GM12878 (cell line): ENCODE results near the gene OR10V1. TPM values are rescaled to one million over a fixed set of nuclear protein-coding genes. Genes with fewer than 3 reads are reported as not detected.

Experiments
- ATAC-seq: fragments of 200-7000 bp; cut with Tn5 transposase; 3 replicates; pipeline ENCODE4 v1.9.1; 2020; ENCODE audit warnings: mild to moderate bottlenecking, moderate library complexity
- BruUV-seq: library from RNA; stranded (reverse); fragments of 400-500 nt; replicated peaks from 2 replicates; lab custom pipeline; 2021; lab: Mats Ljungman, UMichigan
- CTCF ChIA-PET: fragments of 300-600 bp; sonication (Branson Sonifier 250); formaldehyde crosslinking; extraction: SDS; loops from one replicate; lab custom pipeline; 2021; ENCODE audit warnings: inconsistent platforms; lab: Yijun Ruan, JAX
- POLR2A ChIA-PET: fragments of 350-600 bp; formaldehyde crosslinking; extraction: SDS; loops from one replicate; lab custom pipeline; 2021; ENCODE audit warnings: inconsistent platforms; lab: Charles Lee
- RAD21 ChIA-PET: fragments of 300-600 bp; sonication (Branson Sonifier 250); formaldehyde crosslinking; loops from one replicate; lab custom pipeline; 2023; ENCODE audit warnings: antibody characterized with exemption; ENCODE audit not compliant: unreplicated experiment; lab: Charles Lee
- SMC1A ChIA-PET: fragments of 300-600 bp; sonication (Branson Sonifier 250); formaldehyde crosslinking; loops from one replicate; lab custom pipeline; 2023; ENCODE audit not compliant: unreplicated experiment, uncharacterized antibody; lab: Charles Lee
- DNase-seq: peaks from one replicate; pipeline ENCODE4 v3.0.0-alpha.2; 2011; ENCODE audit warnings: low read depth, low spot score
- FAIRE-seq: peaks from 3 replicates; lab custom pipeline; 2011; peaks lifted over from hg19 to GRCh38; lab: Jason Lieb, UNC
- H2AFZ ChIP-seq: 2 replicates; pipeline ENCODE4 v1.6.0; 2011; ENCODE audit warnings: low read depth, low read length, control low read depth; ENCODE audit not compliant: control insufficient read depth
- H3K27ac ChIP-seq: 2 replicates; pipeline ENCODE4 v1.5.1; 2011; ENCODE audit warnings: control low read depth; ENCODE audit not compliant: control insufficient read depth, insufficient read depth
- H3K27me3 ChIP-seq, 2 experiments: replicated peaks in 1 of 2; 2 replicates each; pipeline versions ENCODE4 v1.6.0 to v1.6.1; 2011; ENCODE audit warnings: low read length in 1 of 2; ENCODE audit not compliant: control insufficient read depth in 2 of 2, insufficient read depth in 2 of 2
- H3K36me3 ChIP-seq, 2 experiments: 2 replicates each; pipeline ENCODE4 v1.5.1; 2011; ENCODE audit warnings: low read length in 1 of 2; ENCODE audit not compliant: control insufficient read depth in 2 of 2, insufficient read depth in 2 of 2
- H3K4me1 ChIP-seq: 2 replicates; pipeline ENCODE4 v1.6.1; 2011; ENCODE audit warnings: mild to moderate bottlenecking, low read length, moderate library complexity, mixed read lengths; ENCODE audit not compliant: control insufficient read depth, insufficient read depth
- H3K4me2 ChIP-seq: 2 replicates; pipeline ENCODE4 v1.6.0; 2011; ENCODE audit warnings: control low read depth; ENCODE audit not compliant: control insufficient read depth, insufficient read depth
- H3K4me3 ChIP-seq: fragments of 200-600 bp; sonication (generic); 2 replicates; pipeline ENCODE4 v1.5.1; 2016
- H3K79me2 ChIP-seq: 2 replicates; pipeline ENCODE4 v1.6.0; 2011; ENCODE audit warnings: low read length; ENCODE audit not compliant: control insufficient read depth, insufficient read depth
- H3K9ac ChIP-seq: 2 replicates; pipeline ENCODE4 v1.8.0; 2011; ENCODE audit warnings: low read length, control low read depth, mixed read lengths; ENCODE audit not compliant: control insufficient read depth, insufficient read depth
- H3K9me3 ChIP-seq: replicated peaks from 3 replicates; pipeline ENCODE4 v1.5.1; 2011; ENCODE audit warnings: mild to moderate bottlenecking, low read length; ENCODE audit not compliant: control insufficient read depth, insufficient read depth
- H4K20me1 ChIP-seq: 2 replicates; pipeline ENCODE4 v1.6.0; 2011; ENCODE audit not compliant: control insufficient read depth, insufficient read depth
- BACH1 ChIP-seq: fragments of 450-650 bp; IDR thresholded peaks from 2 replicates; pipeline ENCODE4 v1.6.1; 2017; ENCODE audit warnings: mild to moderate bottlenecking, borderline replicate concordance
- BHLHE40 ChIP-seq, 2 experiments: fragments of 450-650 bp in 1 of 2; IDR thresholded peaks; 2 replicates each; pipeline ENCODE4 v1.6.1; 2011 to 2017; ENCODE audit warnings: low read depth in 2 of 2, borderline replicate concordance in 1 of 2, improper control_type of control experiment in 1 of 2, low read length in 1 of 2, mild to moderate bottlenecking in 1 of 2
- CHD4 ChIP-seq: fragments of 200-600 bp; sonication (generic); IDR thresholded peaks from 2 replicates; pipeline ENCODE4 v1.6.1; 2016; ENCODE audit warnings: mild to moderate bottlenecking
- DPF2 ChIP-seq: fragments of 450-650 bp; IDR thresholded peaks from 2 replicates; pipeline ENCODE4 v1.6.1; 2017; ENCODE audit warnings: mild to moderate bottlenecking
- GATAD2B ChIP-seq: fragments of 450-650 bp; conservative IDR thresholded peaks from 2 replicates; pipeline ENCODE4 v1.6.1; 2017; ENCODE audit warnings: low read depth, mild to moderate bottlenecking, moderate library complexity
- LARP7 ChIP-seq: fragments of 450-650 bp; IDR thresholded peaks from 2 replicates; pipeline ENCODE4 v1.6.1; 2017; ENCODE audit warnings: mild to moderate bottlenecking
- MEF2A ChIP-seq: IDR thresholded peaks from 2 replicates; pipeline ENCODE4 v1.6.1; 2011; ENCODE audit warnings: low read depth, mild to moderate bottlenecking, low read length, moderate library complexity; ENCODE audit not compliant: insufficient read depth
- MYB ChIP-seq: fragments of 150-350 bp; IDR thresholded peaks from 2 replicates; pipeline ENCODE4 v1.6.1; 2014; ENCODE audit warnings: mild to moderate bottlenecking, low read depth, low read length, borderline replicate concordance
- NFYB ChIP-seq: IDR thresholded peaks from 2 replicates; pipeline ENCODE4 v1.6.1; 2011; ENCODE audit warnings: low read depth, mild to moderate bottlenecking, low read length, improper control_type of control experiment, moderate library complexity; ENCODE audit not compliant: insufficient read depth
- NR2F1 ChIP-seq: fragments of 450-650 bp; conservative IDR thresholded peaks from 2 replicates; pipeline ENCODE4 v1.6.1; 2017; ENCODE audit warnings: mild to moderate bottlenecking
- NRF1 ChIP-seq: conservative IDR thresholded peaks from 2 replicates; pipeline ENCODE4 v1.6.1; 2011; ENCODE audit warnings: mild to moderate bottlenecking, low read depth, low read length, improper control_type of control experiment
- RB1 ChIP-seq: fragments of 450-650 bp; formaldehyde crosslinking; IDR thresholded peaks from 2 replicates; pipeline ENCODE4 v1.6.1; 2017; ENCODE audit warnings: mild to moderate bottlenecking, borderline replicate concordance
- SMAD1 ChIP-seq: fragments of 450-650 bp; IDR thresholded peaks from 2 replicates; pipeline ENCODE4 v1.6.1; 2018; ENCODE audit warnings: mild to moderate bottlenecking, low read depth; ENCODE audit not compliant: partially characterized antibody
- SMARCA5 ChIP-seq: fragments of 450-650 bp; IDR thresholded peaks from 2 replicates; pipeline ENCODE4 v1.6.1; 2017; ENCODE audit warnings: mild to moderate bottlenecking
- ZNF217 ChIP-seq: fragments of 450-650 bp; IDR thresholded peaks from 2 replicates; pipeline ENCODE4 v1.6.1; 2017; ENCODE audit warnings: antibody characterized with exemption, mild to moderate bottlenecking
- WGBS: methylation state at CpG from one replicate; pipeline ENCODE4 v1.1.6; 2016; ENCODE audit warnings: low lambda C conversion rate; ENCODE audit not compliant: insufficient replicate concordance, insufficient coverage; ENCODE audit errors: missing lambda C conversion rate; 5-methylcytosine and 5-hydroxymethylcytosine counted together
- in situ Hi-C: fragments of 300-500 bp; cut with MboI; formaldehyde crosslinking; loops from 9 replicates; pipeline ENCODE4 v1.14.3; 2018; ENCODE audit warnings: mixed read lengths
- intact Hi-C: fragments of 100-400 bp; cut with micrococcal nuclease; formaldehyde crosslinking; loops from one replicate; pipeline ENCODE4 v1.14.2; 2022; ENCODE audit not compliant: unreplicated experiment
- polyA plus RNA-seq, 11 experiments: library from polyadenylated mRNA; depleted of rRNA in 4 of 11; unstranded in 6 of 11; stranded (reverse) in 5 of 11; fragments of >200 nt; fragmentation: Nextera tagmentation in 4 of 11; fragmentation: Illumina TruSeq in 1 of 11; extraction: Ambion mirVana in 4 of 11; extraction: Trizol in 1 of 11; gene quantifications; 1 replicate in 1 of 11; 2 replicates in 10 of 11; pipeline versions ENCODE4 v1.2.1 to v1.2.3, GENCODE V29; 2011 to 2016; ENCODE audit warnings: inconsistent platforms in 2 of 11, missing spikeins in 2 of 11, low read depth in 1 of 11
- total RNA-seq, 4 experiments: library from RNA; depleted of rRNA in 3 of 4; stranded (reverse); fragments of >200 nt in 3 of 4; fragmentation: Illumina TruSeq in 1 of 4; extraction: Trizol in 1 of 4; gene quantifications; 2 replicates each; pipeline versions ENCODE4 v1.2.1 to v1.2.3, GENCODE V29; 2013 to 2021
- TF ChIP-seq, protein P1 (sequence below): fragments of 450-650 bp; IDR thresholded peaks from 2 replicates; pipeline ENCODE4 v1.6.1; 2017; ENCODE audit warnings: low read depth, mild to moderate bottlenecking, moderate library complexity

The OR10V1 gene
- total and polyA plus RNA-seq, 10 of the 15 experiments (the other 5 are each of a cell fraction or from before 2014, with no cell fraction given) = not detected

DNA sequence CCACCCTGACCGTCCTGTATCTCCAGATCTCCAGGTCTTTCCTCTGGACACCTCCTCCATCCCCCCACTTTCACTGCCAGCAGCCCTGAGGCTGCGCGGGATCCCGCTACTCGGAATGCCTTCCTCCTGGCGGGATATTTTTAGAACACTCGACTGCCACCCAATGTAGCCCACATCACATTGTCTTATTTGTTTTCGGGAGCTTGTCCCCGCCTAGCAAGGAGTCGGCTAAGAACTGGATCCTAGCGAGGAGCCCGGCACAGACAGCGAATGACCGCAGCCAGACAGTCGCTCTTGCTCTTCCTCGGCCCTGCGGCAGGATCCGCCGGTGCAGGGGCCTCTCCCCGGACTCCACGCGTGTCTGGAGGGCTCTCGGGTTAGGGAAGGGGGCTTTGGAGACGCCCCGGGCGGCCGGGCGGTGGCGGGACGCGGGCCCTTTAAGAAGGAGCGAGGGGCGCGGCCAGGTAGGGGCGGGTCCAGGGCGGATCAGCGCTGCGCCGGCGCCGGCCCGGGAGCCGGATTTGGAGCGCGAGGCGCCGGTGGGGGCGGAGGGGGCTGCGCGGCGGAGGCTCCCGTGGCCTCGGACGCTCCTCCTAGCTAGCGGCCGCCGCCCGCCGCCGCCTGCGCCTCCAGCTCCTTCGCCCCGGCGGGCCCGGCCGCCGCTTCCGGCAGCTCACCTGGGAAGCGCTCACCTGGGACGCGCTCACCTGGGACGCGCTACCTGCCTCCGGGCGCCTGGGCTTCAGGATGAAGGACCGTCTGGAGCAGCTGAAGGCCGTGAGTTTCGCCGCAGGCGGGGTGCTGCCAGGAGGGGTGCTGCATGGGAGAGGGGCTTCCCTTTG is 41.4 kb upstream of the OR10V1 start, which contains the start of gene STX3:
STX3 (plus strand) TSS at position 518 of the 842 bp plus-strand sequence; CDS start at position 748, 230 bp downstream.
- ChIA-PET POLR2A (interaction anchor here (0.6 to 1.5 kb wide), 3 partner anchors 46 to 150 kb away, joined by 3 to 5 read pairs (median 4); no protein-coding TSS in a partner anchor), SMC1A (interaction anchor here (1.0 to 3.2 kb wide), 8 partner anchors 15 to 496 kb away, joined by 3 to 21 read pairs (median 4); no protein-coding TSS in a partner anchor), RAD21 (interaction anchor here (1.1 to 4.5 kb wide), 8 partner anchors 17 to 496 kb away, joined by 3 to 31 read pairs (median 6); no protein-coding TSS in a partner anchor), CTCF (interaction anchor here (0.6 to 6.9 kb wide), 18 partner anchors 9 to 863 kb away, joined by 3 to 88 read pairs (median 4); partner anchors contain the start of gene MRPL16)
- no peak for FAIRE-seq
- Histone ChIP-seq H2AFZ (peak within 1 kb of the TSS; percentile 93), H3K27me3 (peaks cover 0 to 3% of the 10 kb centered on the region in 2 experiments; a peak in 1 of 4 replicates), H3K79me2 (no peaks in the 10 kb centered on the region), H3K27ac (no peak within 1 kb of the TSS), H4K20me1 (no peaks in the 10 kb centered on the region; the same call in 1 of the 2 replicates), H3K4me1 (peaks cover 4% of the 10 kb centered on the region), H3K36me3 (no peaks in the 10 kb centered on the region), H3K9me3 (no peaks in the 10 kb centered on the region), H3K4me3 (peak within 1 kb of the TSS; percentile 97), H3K9ac (peak within 1 kb of the TSS; percentile 50; the same call in 1 of the 2 replicates), H3K4me2 (peak within 1 kb of the TSS; percentile 100)
- peak; percentile 60 for TF ChIP-seq DPF2
- no peak for TF ChIP-seq SMAD1
- 0 out of 2 replicates have a peak, but pooled peaks have one; percentile 55 for TF ChIP-seq SMARCA5
- peak; percentile 60; the same call in 1 of the 2 replicates for TF ChIP-seq LARP7
- 0 out of 2 replicates have a peak, but pooled peaks have one; percentile 42 for TF ChIP-seq RB1
- 0 out of 2 replicates have a peak, but pooled peaks have one; percentile 17 for TF ChIP-seq NR2F1
- no peak for TF ChIP-seq CHD4
- peak; percentile 80; the same call in 1 of the 2 replicates for TF ChIP-seq ZNF217
- 0 out of 2 replicates have a peak, but pooled peaks have one; percentile 5 for TF ChIP-seq NFYB
- TF ChIP-seq BACH1 = 0 out of 2 replicates have a peak, but pooled peaks have one; percentile 35
- no peak for TF ChIP-seq MYB
- no peak for TF ChIP-seq MEF2A
- TF ChIP-seq GATAD2B = peak; percentile 83
- 0 out of 2 replicates have a peak, but pooled peaks have one; percentile 37 for TF ChIP-seq NRF1
- peak in 1 of 2 experiments; percentile 13; a peak in 1 of 4 replicates for TF ChIP-seq BHLHE40 (IDR thresholded peaks at IDR 0.05; ENCODE audit: borderline replicate concordance in 1 of 2, low read depth in 2 of 2, low read length in 1 of 2)
- TF ChIP-seq, protein P1, sequence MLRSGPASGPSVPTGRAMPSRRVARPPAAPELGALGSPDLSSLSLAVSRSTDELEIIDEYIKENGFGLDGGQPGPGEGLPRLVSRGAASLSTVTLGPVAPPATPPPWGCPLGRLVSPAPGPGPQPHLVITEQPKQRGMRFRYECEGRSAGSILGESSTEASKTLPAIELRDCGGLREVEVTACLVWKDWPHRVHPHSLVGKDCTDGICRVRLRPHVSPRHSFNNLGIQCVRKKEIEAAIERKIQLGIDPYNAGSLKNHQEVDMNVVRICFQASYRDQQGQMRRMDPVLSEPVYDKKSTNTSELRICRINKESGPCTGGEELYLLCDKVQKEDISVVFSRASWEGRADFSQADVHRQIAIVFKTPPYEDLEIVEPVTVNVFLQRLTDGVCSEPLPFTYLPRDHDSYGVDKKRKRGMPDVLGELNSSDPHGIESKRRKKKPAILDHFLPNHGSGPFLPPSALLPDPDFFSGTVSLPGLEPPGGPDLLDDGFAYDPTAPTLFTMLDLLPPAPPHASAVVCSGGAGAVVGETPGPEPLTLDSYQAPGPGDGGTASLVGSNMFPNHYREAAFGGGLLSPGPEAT = peak; percentile 43; the same call in 1 of the 2 replicates
- in situ Hi-C loops = loop anchor here (5.0 to 10.0 kb wide), 2 partner anchors 47 to 500 kb away; no protein-coding TSS in a partner anchor
- under 1% methylated on average over 45 of the region's 80 CpGs for WGBS
- no TSS peak for BruUV-seq
- ATAC-seq = peak; percentile 91
- intact Hi-C loops = loop anchor here (1.0 to 5.0 kb wide), 5 partner anchors 47 to 496 kb away; partner anchors contain the start of gene MRPL16
- no peak for DNase-seq
